Stimulated activated CD4-positive, alpha-beta T cell treated with anti-CD3 and anti-CD28 coated beads, TNF-alpha, amount 100 ng/mL, for 1 hour (primary cell): ENCODE measurements around the gene SPESP1.

Source experiments
- DNase-seq, 3 donors: peaks; one replicate each; pipeline ENCODE4 v3.0.0-alpha.2; 2020; ENCODE audit warnings: low read depth in 3 of 3, low spot score in 1 of 3

Gene SPESP1

GRCh38 chr15:68990992-68991500, 60.7 kb downstream of the SPESP1 start:
- DNase-seq, result no peak

- no peak for DNase-seq
These were observed 61.4 kb downstream of the SPESP1 start for GRCh38 chr15:68991723-68992122.

- no peak for DNase-seq
These were observed 62.4 kb downstream of the SPESP1 start for GRCh38 chr15:68992696-68993095.

GRCh38 chr15:68993276-68993675, 63.0 kb downstream of the SPESP1 start:
- DNase-seq, result no peak

GRCh38 chr15:68994149-68994548, 63.8 kb downstream of the SPESP1 start:
- no peak for DNase-seq

GRCh38 chr15:68994981-68995761, 64.8 kb downstream of the SPESP1 start:
- DNase-seq, result no peak
